Measurements from ENCODE around the gene NHEJ1.

- TF ChIP-seq CTCF (conservative IDR thresholded peaks at IDR 0.05 in 1 of 2, IDR thresholded peaks at IDR 0.05 in 1 of 2; ENCODE audit: extremely low read depth in 1 of 2, insufficient read depth in 1 of 2, low read depth in 1 of 2, low read length in 2 of 2) (no peak), EZH2 (IDR thresholded peaks at IDR 0.05; ENCODE audit: borderline replicate concordance, low read length) (no peak)
Observed at GRCh38 chr2:219205165-219205538, 44.5 kb upstream of the NHEJ1 start.
